NCI-H2107 treated with DMSO at 0.1 percent for 48 hours (cell line): Measurements from ENCODE around the gene TICAM1.

ENCODE experiments used
- DNase-seq: peaks from one replicate; lab custom pipeline; 2025; ENCODE audit not compliant: unreplicated experiment; lab: John Stamatoyannopoulos, UW

TICAM1 gene

DNA sequence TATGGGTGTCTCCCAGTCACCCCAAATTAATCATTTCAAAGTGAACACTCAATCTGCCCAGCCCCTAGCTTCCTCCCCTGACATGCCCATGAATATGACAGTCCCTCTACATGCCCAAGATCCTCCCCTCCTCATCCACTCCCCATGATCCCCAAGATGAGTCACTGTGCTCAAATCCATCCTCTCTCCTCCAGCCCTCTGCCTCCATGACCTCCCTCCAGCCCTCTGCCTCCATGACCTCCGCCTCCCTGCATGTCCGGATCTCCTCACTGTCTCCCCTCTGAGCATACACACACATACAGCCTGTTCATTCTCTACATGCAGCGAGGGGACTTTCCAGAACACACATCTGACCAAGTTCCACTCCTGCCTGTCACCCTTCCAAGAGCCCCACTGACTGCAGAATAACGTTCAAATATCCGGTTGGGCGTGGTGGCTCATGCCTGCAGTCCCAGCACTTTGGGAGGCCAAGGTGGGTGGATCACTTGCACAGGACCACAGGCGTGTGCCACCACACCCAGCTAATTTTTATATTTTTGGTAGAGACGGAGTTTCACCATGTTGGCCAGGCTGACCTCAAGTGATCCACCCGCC, 58.4 kb downstream of the TICAM1 start:
- DNase-seq = no peak

- DNase-seq = no peak
These were observed 58.9 kb downstream of the TICAM1 start for GRCh38 chr19:4772566-4772965.

DNA sequence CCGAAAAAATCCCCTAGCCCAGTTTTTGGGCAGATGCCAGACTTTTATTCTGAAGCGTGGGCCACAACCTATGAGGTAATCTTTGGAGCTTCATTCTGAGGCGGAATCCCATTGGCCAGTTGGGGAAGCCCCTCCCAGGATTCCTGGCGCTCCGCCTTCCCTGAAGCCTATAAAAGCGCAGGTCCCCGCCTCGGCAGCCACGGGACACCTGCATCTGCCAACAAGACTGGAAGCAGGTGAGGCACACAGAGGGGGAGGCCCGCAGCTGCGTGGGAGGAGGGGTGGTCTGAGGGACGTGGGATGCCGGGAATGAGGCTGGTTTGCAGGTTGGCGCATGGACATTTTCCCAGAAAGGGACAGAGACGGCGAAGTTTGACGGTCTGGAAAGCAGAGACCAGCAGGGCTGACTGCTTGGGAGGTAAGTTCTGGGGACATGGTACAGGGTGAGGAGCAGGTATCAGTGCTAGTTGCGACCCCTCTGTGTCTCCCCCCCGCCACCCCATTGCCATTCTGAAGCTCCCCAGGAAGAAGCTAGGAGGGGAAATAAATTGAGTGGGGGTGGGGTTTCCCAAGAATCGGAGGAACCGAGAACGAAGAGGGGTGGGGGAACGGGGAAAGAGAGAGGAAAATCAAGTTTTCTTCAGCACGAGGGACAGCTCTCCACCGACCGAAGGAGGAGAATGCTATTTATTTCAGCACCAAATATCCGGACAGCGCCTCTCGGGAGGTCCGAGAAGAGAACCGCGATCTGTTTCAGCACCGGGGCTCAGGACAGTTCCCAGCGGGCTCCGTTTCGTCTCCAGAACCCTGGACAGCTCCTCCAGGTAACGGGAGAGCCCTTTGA, 62.4 kb downstream of the TICAM1 start:
- DNase-seq = peak; percentile 89
